HG03139 (cell line): ENCODE measurements around the gene ABI1.
A peak's percentile ranks its signal among the peaks of the same experiment; 100 is the strongest.
"Not testable (repeated sequence)": the region's sequence is repeated elsewhere in the genome, so short reads cannot be mapped to it uniquely, and the experiment has no call there.

Source experiments
- ATAC-seq: cut with Tn5 transposase; IDR thresholded peaks from one replicate; pipeline ENCODE4 v1.9.1; 2021; ENCODE audit not compliant: unreplicated experiment

Gene ABI1

DNA sequence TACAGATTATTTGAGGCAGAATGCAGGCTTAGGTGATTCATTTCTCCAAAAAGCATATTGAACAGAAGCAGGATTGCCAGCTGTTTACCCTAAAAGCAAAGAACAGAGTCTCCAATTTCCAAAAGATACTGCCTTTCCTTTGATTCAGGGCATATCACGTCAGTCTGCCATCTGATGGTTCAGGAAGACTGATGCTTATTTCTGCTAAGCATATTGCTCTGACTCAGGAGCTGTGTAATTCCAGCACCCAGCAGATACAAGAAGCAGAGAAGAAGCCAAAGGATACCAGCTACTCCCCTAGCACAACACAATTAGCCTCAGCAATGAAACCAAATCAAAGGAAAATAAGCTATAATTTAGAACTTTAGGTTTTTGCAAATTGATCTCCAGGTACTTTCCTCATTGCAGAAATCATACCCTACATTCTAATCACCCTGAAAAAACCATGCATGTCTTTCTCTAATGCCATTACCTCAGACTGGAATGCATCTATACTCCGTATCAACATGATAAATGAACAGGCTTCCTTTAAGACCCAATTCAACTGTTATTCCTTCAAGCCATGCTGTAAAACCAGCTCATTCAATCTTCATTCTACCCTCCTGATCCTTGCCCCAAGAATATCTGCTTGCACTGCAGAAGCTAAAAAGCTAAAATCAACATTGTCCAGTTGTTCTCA is 55.1 kb downstream of the ABI1 start:
- ATAC-seq: no peak

DNA sequence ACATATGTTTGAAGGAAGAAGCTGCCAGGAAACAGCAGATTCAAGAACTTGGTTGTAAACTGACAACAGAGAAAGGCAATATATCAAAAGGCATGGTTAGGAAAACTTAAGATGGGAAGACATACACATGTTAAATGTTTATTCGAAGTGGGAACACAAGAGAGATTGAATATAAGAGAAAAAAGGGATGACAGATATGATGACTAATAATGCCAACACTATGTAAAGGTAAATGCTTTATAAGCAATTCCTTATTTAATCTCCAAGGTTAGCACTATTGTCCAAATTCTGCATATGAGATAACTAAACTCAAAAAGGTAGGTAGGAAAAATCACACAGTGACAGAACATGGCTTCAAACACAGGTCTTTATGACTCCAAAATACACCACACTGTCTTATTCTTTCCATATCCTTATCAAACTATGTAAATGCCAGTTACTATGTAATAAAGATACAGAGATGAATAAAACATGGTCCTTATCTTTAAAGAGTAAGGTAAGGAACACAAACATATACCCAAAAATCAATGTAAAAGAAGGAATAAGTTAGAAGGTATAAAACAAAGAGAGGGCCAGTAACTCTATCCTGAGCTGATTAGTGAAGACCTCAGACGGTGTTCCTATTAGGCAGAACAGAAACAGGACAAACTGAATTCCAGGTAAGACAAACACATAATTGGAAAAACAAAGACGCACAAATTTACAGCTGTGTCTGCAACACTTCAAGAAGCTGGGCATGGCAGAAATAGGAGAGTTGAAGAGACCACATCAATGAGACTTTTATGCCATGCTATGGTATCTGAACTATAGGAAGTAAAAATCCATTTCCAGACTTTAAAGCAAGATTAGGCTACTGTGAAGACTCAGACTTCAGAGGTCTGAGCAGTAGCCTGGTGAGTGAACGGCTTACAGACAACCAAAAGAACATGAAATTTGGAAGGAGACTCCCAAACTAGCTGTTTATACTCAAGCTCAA is 56.1 kb downstream of the ABI1 start:
- no peak for ATAC-seq

DNA sequence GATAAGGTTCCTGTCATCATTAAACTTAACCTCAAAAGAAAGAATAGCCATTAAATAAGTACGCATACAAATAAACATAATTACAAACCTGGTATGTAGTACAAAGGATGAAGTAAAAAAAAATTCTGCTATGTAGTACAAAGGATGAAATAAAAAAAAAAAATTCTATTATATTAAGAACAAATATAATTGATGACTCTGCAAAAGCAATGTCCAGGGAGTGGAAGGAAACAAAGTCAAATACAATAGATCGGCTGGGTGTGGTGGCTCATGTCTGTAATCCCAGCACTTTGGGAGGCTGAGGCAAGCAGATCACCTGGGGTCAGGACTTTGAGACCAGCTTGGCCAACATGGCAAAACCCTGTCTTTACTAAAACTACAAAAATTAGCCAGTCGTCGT is 56.9 kb downstream of the ABI1 start:
- ATAC-seq: no peak

DNA sequence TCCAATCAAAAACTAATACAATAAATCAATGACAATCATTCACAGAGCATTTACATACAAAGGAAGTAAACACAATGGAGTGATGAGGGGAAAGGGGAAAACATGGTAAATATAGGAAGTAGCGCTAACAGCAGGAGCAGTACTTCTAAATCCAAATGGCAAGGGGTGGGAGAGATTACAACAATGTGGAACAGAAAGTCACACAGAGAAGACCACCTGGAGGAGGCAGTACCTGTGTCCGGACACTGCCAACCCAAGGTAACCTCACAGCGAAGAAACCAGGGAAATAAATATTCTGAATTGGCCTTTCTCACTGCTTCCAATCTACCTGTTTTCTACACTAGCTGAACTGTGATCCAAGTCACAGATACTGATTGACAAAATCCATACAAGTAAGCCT is 58.2 kb downstream of the ABI1 start:
- ATAC-seq: no peak

DNA sequence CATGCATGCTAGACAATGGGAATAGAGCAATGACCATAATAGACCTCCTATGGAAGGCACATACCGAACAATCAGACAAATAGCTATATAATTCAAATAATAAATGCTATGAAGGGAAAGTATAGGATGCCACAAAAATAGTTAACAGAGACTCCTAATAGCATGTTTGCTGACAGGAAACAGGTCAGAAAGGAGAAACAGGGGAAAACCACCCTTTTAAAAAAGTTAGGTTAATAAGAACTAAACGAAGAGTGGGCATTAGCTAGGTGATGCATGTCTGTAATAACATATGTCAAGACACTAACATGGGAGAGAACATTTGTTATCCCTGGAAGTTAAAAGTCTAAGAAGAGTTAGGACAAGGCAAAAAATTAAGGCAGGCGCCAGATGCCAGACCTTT is 58.9 kb downstream of the ABI1 start:
- no peak for ATAC-seq

DNA sequence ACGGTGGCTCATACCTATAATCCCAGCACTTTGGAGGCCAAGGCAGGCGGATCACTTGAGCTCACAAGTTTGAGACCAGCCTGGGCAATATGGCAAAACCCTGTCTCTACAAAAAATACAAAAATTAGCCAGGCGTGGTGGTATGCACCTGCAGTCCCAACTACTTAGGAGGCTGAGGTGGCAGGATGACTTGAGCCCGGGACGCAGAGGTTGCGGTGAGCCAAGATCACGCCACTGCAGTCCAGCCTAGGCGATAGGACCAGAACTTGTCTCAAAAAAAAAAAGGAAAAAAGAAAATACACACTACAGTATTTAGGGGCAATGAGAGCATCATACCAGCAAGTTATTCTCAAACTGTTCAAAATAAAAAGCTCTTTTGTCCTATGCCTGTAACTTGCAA is 59.5 kb downstream of the ABI1 start:
- ATAC-seq: no peak

DNA sequence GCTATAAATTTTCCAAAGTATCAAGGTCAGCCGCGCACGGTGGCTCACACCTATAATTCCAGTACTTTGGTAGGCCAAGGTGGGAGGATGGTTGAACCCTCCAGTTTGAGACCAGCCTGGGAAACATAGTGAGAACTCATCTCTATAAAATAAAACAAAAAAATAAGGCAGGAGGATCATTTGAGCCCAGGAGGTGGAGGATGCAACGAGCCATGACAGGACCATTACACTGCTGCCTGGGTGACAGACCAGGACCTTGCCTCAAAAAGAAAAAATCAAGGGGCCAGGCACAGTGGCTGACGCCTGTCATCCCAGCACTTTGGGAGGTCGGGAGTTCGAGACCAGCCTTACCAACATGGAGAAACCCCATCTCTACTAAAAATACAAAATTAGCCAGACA is 60.3 kb downstream of the ABI1 start:
- ATAC-seq: no peak

DNA sequence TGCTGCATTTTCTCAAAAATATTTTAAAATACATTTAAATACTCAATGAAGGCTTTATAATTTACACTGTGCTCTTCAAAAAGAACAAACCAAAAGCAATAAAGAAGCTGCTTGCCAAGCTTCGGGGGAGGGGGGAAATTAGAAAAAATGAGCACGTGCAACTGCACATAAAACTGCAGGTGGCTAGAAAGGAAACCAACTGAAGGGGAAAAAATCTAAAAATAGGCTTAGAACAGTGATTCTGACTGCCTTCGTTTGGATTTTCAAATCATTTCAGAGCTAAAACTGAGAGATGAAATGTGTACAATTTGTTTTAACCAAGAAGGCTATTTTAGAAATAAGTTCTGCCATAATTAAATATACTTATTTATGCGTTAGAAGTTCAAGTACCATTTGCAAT is 61.4 kb downstream of the ABI1 start:
- ATAC-seq: no peak

DNA sequence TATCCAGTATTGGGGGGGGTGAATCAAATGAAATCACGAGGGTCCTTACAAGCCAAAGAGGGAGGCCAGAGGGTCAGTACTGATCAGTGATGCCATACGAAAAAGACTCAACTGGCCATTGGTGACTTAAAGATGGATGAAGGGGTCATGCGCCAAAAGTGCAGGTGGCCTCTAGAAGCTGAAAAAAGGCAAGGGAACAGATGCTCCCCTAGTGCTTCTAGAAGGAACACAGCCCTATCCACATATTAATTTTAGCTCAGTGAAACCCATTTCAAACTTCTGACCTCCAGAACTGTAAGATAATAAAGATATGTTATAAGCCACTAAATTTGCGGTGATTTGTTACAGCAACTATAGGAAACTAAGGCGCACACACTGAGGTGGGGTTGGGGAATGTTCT is 62.5 kb downstream of the ABI1 start:
- ATAC-seq: no peak

DNA sequence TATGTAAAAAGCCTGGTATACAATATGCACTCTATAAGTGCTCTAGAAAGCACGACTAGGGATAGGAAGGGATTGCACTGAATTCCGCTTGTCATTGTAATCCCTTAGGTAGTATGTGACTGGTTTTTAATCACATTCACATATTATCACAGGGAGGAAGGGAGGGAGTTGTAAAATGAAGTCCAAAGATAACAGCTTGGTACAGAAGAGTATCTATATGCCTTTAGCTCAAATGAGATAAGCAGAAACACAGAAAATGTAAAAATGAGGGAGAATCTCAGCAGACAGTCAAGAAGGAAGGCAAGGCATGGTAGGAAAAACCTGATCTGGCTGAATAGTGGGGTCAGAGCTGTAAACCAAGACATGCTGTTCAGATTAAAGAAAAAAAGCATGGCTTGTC is 63.4 kb downstream of the ABI1 start:
- ATAC-seq: no peak

DNA sequence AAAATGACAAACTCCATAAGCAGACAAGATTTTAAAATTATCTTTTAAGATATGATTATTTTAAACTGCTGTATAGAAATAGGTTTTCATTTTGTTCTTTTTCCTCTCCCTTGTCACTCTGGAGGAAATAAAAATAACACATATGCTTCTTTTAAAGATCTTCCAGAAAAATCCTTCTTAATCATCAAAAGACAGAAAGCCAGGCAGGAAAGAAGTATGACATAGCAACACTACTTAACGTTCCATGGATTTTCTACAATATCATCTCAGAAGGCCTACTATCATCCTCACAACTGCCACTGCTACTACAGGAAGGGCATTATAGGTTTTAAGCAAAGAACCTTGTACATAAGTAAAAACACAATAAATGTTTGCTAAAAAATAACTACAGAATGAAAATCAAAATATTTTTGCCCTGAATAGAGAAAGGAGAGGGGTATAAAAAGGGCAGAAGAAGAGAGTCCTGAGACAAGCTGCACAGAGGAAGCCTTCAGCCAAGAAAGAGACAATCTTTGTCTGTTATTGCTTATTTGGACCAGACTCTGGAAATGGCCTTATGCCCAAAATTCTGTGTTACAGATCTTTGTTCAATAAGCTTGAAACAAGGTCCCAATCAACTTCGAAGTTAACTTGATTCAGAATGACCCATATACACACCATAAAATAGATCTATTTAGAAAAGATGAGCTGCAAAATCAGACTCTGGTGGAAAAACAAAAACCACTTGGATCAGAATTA is 67.8 kb downstream of the ABI1 start:
- no peak for ATAC-seq

DNA sequence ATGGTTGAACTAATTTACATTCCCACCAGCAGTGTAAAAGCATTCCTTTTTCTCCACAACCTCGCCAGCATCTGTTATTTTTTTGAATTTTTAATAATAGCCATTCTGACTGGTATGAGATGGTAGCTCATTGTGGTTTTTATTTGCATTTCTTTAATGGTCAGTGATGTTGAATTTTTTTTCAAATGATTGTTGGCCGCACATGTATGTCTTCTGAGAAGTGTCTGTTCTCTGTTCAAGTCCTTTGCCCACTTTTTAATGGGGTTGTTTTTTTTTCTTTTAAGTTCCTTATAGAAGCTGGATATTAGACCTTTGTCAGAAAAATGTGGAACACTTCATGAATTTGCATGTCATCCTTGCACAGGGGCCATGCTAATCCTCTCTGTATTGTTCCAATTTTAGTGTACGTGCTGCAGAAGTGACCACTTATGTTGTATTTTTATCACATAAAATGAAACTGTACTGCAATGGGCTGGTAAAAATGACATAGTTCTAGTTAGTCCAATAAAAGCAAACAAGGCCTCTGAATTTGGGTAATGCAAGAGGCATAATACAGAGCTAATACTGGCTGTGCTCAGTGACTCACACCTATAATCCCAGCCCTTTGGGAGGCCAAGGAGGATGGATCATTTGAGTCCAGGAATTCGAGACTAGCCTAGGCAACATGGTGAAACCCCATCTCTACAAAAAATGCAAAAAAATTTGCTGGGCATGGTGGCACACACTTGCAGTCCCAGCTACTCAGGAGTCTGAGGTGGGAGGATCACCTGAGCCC is 70.3 kb downstream of the ABI1 start:
- no peak for ATAC-seq

DNA sequence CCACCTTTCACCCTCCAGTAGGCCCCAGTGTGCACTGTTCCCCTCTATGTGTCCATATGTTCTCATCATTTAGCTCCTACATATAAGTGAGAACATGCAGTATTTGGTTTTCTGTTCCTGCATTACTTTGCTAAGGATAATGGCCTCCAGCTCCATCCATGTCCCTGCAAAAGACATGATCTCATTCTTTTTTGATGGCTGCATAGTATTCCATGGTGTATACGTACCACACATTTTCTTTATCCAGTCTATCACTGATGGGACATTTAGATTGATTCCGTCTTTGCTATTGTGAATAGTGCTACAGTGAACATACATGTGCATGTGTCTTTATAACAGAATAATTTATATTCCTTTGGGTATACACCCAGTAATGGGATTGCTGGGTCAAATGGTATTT is 71.0 kb downstream of the ABI1 start:
- not testable (repeated sequence) for ATAC-seq

DNA sequence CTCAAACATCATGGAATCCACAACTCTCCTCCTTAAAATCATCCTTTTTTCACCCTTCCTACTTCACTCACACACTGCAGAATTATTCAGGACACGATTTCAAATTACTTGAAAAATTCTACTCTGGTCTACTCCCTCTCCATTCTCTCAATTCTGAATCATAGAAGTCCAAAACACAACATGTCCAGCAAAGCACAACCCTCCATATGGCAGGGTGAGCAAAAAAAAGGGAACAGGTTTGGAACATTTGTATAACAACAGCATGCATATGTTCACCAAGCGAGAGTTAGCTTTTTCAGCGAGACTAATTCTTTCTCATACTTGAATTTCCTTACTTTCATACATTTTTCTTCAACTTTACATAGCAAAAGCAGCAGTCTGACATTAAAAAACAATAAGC is 73.4 kb downstream of the ABI1 start:
- ATAC-seq: no peak

DNA sequence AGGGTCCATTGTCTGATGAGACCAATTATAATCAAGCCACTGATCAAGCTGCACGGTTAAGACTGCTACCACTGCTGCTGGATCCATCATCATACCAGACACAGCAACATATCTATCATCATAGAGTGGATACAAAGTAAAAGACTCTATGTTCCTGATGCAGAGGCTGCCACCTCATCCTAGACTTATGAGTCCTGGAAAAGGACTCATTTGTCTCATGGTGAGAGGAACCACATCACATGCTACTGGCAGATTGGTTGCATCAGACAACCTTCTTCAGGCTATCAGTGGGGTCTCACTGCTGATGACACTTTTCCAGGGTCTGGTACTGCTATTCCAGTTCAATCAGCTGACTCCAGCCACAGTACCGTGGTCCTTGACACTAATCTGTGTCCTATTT is 79.0 kb downstream of the ABI1 start:
- no peak for ATAC-seq

DNA sequence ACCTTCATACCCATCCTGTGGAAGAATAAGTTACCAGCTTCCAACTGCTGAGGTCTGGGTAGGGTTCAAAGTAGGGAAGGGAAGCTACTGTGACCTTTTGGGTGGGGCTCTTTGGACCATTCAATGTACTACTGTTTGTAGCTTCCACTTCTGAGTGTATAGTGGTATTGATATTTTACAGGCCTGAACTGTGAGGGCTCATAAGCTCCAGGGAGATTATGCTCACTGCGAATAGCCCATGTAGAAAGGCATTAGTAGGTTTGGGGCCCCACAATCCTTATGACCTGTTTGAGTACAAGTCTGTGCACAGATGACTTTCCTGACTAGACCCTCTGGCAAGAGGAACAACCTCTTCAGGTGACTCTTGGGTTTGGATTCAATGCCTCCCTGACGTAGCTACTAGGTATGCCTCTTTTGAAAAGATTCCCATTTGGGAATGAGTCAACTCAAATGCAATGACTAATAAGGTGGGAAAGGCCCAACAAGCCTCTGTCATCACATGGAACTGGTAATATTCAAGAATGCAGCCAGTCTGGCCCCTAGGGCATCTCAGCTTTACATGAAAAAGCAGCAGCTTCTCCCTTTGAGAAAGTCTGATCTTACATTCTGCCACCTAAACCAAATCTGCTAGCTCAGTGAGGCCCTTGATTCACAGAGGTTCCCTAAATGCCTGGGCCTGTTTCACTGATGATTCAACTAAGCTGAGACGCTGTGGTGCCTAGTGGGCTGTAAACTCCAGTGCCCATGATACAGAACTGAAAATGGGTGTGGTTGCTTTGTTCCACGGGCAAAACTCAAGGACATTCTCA is 79.8 kb downstream of the ABI1 start:
- peak; percentile 39 for ATAC-seq

DNA sequence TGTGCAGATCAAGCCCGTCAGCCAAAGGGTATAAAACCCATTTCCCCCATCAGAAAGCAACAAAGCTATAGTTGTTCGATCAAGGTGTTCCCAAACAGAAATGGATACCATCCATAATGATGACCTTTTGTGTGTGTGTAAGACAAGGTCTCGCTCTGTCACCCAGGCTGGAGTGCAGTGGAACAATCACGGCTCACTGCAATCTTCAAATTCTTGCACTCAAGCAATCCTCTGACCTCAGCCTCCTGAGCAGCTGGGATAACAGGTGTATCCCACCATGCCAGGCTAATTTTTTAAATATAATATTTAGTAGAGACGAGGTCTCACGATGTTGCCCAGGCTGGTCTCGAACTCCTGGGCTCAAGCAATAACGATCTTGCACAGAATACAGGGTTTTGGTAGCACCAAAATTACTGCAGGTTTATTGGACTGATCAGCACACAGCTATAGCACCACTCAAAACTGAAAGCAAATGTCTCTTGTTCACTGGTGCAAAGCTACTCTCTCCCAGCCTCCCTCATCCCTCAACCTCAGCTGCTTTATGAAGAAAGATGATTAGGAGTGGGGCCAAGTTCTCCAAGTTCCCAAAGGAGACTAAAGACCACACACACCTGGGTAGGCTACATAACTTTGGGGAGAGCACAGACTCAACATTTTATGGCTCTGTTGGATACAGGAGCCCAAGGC is 80.5 kb downstream of the ABI1 start:
- ATAC-seq: no peak

DNA sequence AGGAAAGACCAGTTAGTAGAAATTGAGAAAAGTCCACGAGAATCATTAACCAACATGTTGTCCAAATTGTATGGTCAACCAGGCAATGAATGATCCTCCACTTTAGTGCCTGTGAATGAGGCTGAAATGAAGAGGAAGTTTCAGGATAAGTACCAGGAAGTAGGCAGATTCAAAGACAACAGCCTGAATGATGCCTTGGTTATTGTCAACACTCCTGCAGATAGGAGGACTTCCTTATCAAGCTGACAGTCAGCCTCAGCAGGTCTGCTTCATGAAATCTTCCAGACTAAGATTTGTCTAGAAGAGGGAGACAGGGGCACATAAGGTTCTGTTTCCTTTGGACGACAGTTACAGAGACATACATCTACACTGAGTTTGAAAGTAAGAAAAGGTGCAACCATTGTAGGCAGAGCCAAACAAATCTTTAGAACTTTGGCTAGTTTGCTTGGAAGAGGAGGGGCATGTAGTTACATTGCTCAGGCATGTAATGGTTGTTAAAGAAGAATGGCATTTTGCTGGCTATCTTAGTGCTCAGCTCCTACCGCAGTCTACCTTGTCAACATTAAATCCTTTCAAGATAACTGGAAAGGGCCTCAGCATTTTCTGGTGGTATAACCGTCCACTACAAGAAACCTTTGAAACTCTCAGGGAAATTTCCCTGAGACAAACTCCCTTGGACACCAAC is 81.4 kb downstream of the ABI1 start:
- no peak for ATAC-seq

DNA sequence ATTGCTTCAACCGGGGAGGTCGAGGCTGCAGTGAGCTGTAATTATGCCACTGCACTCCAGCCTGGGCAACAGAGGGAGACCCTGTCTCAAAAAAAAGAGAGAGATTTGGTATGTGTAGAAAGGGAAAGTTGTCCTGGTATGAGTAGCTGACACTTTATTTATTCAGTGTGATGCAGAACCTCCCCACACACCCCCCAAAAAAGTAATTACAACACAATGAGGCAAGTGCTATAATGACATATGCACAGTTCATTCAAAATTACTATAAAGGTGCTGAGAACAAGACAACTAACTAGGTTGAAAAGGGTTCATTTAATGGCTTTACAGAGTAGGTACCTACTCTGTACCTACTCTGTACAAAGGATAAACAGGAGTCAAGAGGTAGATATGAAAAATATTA is 83.1 kb downstream of the ABI1 start:
- no peak for ATAC-seq
